Activated T-helper 17 cell treated with anti-CD3 and anti-CD28 coated beads, Interleukin-2, amount 50 U/mL, for 72 hours (primary cell): Measurements from ENCODE around the gene GADD45A. TPM values are rescaled to one million over a fixed set of nuclear protein-coding genes. Genes with fewer than 3 reads are reported as not detected.
A peak's percentile ranks its signal among the peaks of the same experiment; 100 is the strongest.

ENCODE experiments used
- ATAC-seq: fragments of 150-1000 bp; cut with Tn5 transposase; replicated peaks from 2 replicates; pipeline ENCODE4 v1.10.0; 2021; ENCODE audit warnings: mild to moderate bottlenecking, moderate library complexity
- H3K27ac Mint-ChIP-seq: one replicate; pipeline ENCODE4 v1.8.0; 2022; ENCODE audit warnings: mixed read lengths
- H3K27me3 Mint-ChIP-seq: one replicate; pipeline ENCODE4 v1.8.0; 2022; ENCODE audit warnings: mixed read lengths
- H3K36me3 Mint-ChIP-seq: one replicate; pipeline ENCODE4 v1.8.0; 2022; ENCODE audit warnings: low read depth, mild to moderate bottlenecking, mixed read lengths
- H3K4me1 Mint-ChIP-seq: one replicate; pipeline ENCODE4 v1.8.0; 2022; ENCODE audit warnings: mixed read lengths
- H3K4me3 Mint-ChIP-seq: one replicate; pipeline ENCODE4 v1.8.0; 2022; ENCODE audit warnings: mild to moderate bottlenecking, mixed read lengths
- H3K9me3 Mint-ChIP-seq: one replicate; pipeline ENCODE4 v1.8.0; 2022; ENCODE audit warnings: mixed read lengths
- total RNA-seq, 2 donors: library from RNA; stranded (reverse); gene quantifications; one replicate each; pipeline ENCODE4 v1.2.3, GENCODE V29; 2022

GADD45A gene, protein sequence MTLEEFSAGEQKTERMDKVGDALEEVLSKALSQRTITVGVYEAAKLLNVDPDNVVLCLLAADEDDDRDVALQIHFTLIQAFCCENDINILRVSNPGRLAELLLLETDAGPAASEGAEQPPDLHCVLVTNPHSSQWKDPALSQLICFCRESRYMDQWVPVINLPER
- 10 to 100 TPM; 70.9 to 83.8 TPM for total RNA-seq

DNA sequence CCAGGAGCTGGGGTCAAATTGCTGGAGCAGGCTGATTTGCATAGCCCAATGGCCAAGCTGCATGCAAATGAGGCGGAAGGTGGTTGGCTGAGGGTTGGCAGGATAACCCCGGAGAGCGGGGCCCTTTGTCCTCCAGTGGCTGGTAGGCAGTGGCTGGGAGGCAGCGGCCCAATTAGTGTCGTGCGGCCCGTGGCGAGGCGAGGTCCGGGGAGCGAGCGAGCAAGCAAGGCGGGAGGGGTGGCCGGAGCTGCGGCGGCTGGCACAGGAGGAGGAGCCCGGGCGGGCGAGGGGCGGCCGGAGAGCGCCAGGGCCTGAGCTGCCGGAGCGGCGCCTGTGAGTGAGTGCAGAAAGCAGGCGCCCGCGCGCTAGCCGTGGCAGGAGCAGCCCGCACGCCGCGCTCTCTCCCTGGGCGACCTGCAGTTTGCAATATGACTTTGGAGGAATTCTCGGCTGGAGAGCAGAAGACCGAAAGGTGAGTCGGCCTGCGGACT lies at the start of gene GADD45A:
TSS of gene GADD45A (plus strand) at position 135 of the 491 bp plus-strand sequence. CDS start at position 429, 294 bp downstream.
- Mint-ChIP-seq H3K36me3 (peaks cover 60% of the 10 kb centered on the region), H3K9me3 (peaks cover 4% of the 10 kb centered on the region), H3K27me3 (peaks cover 3% of the 10 kb centered on the region), H3K4me1 (peaks cover 33% of the 10 kb centered on the region), H3K4me3 (peak within 1 kb of the TSS; percentile 82), H3K27ac (peak within 1 kb of the TSS; percentile 97)
- peak; percentile 81 for ATAC-seq

DNA sequence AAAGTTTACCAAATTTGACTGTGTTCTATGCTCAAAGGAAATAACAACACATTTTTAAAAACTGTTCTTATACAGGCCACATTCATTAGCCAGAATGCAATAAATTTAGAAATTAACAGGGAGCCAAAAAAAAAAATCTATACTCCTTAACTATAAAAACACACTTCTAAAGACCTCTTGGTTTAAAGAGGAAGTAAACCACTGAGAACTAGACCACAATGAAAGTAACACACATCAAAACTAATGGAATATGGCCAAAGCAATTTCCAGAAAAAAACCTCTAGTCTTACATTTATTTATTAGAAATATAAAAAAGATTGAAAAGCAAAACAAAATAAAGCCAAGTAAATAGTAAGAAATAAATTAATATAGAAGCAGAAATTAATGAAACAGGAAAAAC lies 48.9 kb upstream of the GADD45A start:
- ATAC-seq, result no peak
- no peaks in the 10 kb centered on the region for H3K36me3 Mint-ChIP-seq
- peak overlapping the region; percentile 29 for H3K4me3 Mint-ChIP-seq
- H3K27me3 Mint-ChIP-seq, result no peaks in the 10 kb centered on the region
- no peak overlapping the region for H3K27ac Mint-ChIP-seq
- no peaks in the 10 kb centered on the region for H3K9me3 Mint-ChIP-seq
- peaks cover 11% of the 10 kb centered on the region for H3K4me1 Mint-ChIP-seq

DNA sequence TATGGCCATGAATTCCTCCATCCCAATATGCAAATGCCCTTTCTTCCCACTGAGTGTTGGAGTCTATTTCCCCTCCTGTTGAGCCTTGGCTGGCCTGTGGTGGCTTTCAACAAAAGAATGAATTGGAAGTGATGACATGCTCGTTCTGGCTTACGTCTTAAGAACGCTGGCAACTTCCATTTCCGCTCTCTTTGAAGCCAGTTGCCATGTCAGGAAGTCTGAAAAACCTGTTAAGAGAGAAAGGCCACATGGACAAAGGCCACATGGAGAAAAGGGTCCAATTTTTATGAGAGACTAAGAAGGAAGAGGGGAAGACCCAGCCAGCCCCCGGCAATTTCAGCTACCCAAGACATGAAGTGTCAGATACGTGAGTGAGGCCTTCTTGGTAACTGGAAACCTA lies 45.6 kb upstream of the GADD45A start:
- Mint-ChIP-seq H3K27me3 (no peaks in the 10 kb centered on the region), H3K36me3 (no peaks in the 10 kb centered on the region), H3K9me3 (no peaks in the 10 kb centered on the region), H3K27ac (no peak overlapping the region), H3K4me3 (no peak overlapping the region), H3K4me1 (peaks cover 11% of the 10 kb centered on the region)
- no peak for ATAC-seq

DNA sequence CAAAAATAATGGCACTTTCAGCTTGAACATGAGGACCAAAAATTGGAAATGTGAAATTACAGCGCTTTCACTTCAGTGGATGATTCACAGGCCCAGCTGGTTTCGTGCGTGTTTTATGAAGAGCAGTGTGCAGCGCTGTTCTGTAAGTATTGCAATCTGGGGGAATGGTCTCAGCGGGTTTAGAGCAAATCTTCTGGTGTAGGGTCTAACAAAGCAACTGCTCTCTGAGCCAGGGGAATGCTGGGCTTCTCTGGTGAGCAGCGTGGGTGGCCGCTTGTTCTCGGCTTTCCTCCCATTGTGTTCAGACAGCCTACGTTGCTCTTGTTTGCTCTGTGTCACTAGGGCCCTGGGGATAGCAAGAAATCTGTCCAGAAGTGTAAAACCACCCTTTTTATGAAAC lies 42.4 kb upstream of the GADD45A start:
- no peaks in the 10 kb centered on the region for H3K27me3 Mint-ChIP-seq
- no peaks in the 10 kb centered on the region for H3K4me1 Mint-ChIP-seq
- ATAC-seq, result no peak
- H3K4me3 Mint-ChIP-seq, result no peak overlapping the region
- H3K36me3 Mint-ChIP-seq, result no peaks in the 10 kb centered on the region
- no peak overlapping the region for H3K27ac Mint-ChIP-seq
- no peaks in the 10 kb centered on the region for H3K9me3 Mint-ChIP-seq

DNA sequence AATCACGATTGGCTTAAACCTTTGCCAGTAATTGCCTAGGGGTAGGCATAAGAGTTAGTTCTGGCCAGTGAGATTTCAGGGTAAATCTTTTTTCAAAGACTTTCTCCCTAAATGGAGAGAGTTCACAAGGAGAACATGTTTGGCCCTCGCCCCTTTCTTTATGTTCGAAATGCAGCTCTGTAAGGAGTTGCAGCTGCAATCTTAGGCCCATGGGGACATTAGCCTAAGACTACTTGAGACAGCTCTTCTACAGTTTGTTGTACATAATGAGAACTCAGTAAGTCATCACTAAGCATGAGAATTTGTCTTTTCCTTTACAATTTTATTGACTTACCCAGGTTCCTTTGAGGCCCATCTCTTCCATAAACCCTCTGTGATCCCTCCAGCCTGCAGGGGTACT lies 40.4 kb upstream of the GADD45A start:
- no peaks in the 10 kb centered on the region for H3K4me1 Mint-ChIP-seq
- H3K9me3 Mint-ChIP-seq, result no peaks in the 10 kb centered on the region
- no peaks in the 10 kb centered on the region for H3K27me3 Mint-ChIP-seq
- H3K4me3 Mint-ChIP-seq, result no peak overlapping the region
- no peaks in the 10 kb centered on the region for H3K36me3 Mint-ChIP-seq
- no peak for ATAC-seq
- H3K27ac Mint-ChIP-seq, result no peak overlapping the region

DNA sequence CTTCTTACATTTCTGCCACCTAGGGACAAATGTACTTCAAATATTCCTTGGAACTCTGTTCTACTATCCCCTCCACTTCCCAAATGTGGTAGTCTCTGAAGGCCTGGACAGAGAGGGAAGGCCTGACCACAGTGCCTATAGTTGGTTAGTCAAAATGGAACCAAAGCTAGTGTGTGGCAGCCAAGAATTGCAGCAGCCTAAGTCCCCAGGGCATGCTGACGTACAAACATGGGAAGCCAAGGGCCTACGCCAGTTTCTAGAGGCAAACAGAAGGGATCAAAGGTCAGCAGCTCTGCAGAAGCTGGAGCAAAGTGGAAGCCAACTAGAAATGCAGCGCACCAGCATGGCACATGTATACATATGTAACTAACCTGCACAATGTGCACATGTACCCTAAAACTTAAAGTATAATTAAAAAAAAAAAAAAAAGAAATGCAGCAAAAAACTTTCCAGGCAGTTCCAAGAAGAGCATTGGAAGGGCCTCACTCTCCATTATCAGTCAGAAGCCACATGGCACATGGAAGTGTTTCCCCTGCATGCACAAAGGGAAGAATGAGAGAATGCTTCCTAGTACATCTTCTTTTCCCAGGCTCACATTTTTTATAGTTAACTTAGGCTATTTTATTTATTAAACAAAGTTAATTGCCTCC lies 39.4 kb upstream of the GADD45A start:
- Mint-ChIP-seq H3K27me3 (no peaks in the 10 kb centered on the region), H3K27ac (no peak overlapping the region), H3K4me1 (no peaks in the 10 kb centered on the region), H3K4me3 (no peak overlapping the region), H3K36me3 (no peaks in the 10 kb centered on the region), H3K9me3 (no peaks in the 10 kb centered on the region)
- ATAC-seq, result no peak

DNA sequence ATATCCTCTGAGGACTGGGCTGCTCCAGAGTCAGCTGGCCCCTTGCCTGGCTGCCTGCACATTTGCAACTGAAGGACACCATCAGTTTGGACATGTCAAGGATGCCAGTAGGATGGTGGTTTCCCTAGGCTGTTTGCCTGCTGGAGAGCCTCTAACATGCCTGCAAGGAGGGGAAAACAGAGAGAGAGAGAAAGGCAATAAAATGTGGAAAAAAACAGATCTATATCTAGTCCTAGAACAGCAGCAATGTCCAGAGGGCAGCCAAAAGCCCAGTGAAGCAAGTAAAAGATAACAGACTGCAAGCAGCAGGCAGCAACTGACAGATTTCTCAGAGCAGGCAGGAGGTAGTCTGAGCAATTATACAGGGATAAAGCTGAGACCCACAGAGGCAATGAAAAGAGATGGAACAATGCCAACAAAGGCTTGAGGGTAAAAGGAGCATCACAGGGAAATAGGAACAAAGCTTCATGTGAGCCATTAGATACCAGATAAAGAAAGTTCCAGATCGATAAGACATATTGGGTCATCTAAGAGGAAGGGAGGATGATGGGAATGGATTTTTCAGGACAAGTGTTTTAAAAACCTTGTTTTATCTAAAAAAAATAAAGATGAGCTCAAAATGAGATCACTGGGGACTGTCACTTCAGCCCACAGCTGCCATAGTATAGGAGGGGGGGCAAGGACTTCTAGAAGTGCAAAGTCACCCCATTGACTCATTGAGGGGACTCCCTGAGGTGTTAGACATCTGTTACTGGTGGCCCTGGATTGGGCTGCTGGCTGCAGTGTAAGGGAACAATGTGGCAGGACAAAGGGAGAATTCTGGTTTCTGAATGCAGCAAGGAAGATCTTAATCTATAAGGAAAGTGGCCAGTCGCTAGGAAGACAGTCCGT lies 38.6 kb upstream of the GADD45A start:
- no peak overlapping the region for H3K27ac Mint-ChIP-seq
- H3K27me3 Mint-ChIP-seq, result no peaks in the 10 kb centered on the region
- no peaks in the 10 kb centered on the region for H3K4me1 Mint-ChIP-seq
- no peak overlapping the region for H3K4me3 Mint-ChIP-seq
- no peaks in the 10 kb centered on the region for H3K36me3 Mint-ChIP-seq
- H3K9me3 Mint-ChIP-seq, result no peaks in the 10 kb centered on the region
- peak; percentile 85 for ATAC-seq

DNA sequence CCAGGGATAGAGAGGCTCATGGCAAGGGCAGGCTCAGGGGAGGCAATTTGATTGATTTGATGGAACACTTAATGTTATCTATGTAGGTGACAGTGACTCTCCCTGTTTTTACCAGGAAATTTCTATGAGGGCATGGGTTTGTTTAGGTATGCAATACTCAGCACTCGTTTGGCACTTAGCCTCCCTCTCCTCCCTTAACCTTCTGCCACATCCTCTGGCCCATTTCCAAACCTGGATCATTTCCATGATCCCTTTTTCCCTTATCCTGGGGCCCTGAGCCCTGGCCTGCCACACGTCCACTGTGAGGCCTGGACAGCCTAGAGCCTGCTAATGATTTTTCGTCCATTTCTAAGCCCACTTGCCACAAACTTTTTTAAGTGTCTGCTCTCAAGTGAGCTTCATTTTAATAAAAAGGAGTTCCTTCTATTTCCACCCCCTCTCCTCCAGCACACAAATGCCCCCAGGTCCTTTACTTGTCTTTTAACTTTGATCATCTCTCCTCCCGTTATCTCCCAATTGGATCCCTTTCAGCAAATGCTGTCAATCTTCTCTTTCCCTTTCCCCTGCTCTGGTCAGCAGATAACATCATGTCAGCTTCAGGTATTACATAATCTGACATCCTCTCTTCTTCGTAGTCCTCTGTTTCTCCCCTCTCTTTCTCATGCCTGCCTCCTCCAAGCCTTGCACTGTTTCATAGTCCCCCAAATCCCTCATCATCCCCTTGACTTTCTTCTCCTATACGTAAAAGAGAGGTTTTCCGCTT lies 37.8 kb upstream of the GADD45A start:
- Mint-ChIP-seq H3K4me3 (no peak overlapping the region), H3K36me3 (no peaks in the 10 kb centered on the region), H3K27me3 (no peaks in the 10 kb centered on the region), H3K27ac (no peak overlapping the region), H3K4me1 (no peaks in the 10 kb centered on the region), H3K9me3 (no peaks in the 10 kb centered on the region)
- peak; percentile 18 for ATAC-seq

DNA sequence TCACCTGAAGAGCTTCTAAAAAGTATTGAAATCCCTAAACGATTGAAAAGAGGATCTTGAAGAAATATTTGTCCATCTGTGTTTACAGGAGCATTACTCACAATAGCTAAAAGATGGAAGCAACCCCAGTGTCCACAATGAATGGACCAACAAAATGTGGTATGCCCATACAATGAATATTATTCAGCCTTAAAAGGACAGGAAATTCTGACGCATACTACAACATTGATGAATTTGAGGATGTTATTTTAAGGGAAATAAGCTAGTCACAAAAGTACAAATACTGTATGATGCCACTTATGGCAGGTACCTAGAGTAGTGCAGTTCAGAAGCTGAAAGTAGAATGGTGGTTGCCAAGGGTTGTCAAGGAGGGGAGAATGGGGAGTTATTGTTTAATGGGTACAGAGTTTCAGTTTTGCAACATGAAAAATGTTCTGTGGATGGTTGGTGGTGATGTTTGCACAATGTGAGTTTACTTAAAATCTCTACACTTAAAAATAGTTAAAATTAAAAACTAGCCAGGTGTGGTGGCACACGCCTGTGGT lies 37.1 kb upstream of the GADD45A start:
- Mint-ChIP-seq H3K27ac (no peak overlapping the region), H3K4me3 (no peak overlapping the region), H3K27me3 (no peaks in the 10 kb centered on the region), H3K4me1 (no peaks in the 10 kb centered on the region), H3K9me3 (no peaks in the 10 kb centered on the region), H3K36me3 (no peaks in the 10 kb centered on the region)
- peak; percentile 14 for ATAC-seq

DNA sequence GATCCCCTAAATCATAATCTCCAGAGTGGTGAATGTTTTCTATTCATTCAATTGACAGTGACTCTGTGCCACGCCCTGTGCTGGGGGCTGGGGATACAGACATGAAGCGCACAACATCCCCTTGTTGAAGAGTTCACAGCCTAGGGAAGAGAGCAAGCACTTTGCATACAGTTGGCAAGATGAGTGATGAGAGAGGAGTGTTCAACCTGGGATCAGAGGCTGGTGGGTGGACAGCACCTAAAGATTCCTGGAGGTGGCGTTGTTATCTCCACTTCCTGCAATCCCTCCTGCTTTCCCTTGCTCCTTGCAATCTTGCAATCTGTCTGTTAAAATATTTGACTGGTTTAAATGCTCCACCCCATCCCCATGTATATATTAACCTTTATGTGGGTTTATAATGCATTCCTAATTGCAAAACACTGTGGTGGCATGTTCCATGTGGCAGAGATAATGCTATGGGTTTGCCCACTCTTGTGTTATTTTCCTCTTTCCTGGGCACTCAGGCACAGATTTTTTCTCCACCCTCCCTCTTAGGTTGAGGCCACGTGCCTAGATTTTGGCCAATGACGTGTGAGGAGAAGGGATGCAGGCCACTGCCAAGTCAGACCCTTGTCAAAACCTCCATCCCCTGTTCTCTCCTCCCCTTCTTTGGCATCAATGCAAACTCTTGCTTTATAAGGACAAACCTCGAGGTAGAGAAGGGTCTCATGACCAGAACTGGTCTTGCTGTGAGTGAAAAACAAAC lies 36.2 kb upstream of the GADD45A start:
- Mint-ChIP-seq H3K36me3 (no peaks in the 10 kb centered on the region), H3K27ac (no peak overlapping the region), H3K4me3 (no peak overlapping the region), H3K4me1 (no peaks in the 10 kb centered on the region), H3K27me3 (no peaks in the 10 kb centered on the region), H3K9me3 (no peaks in the 10 kb centered on the region)
- ATAC-seq, result no peak

DNA sequence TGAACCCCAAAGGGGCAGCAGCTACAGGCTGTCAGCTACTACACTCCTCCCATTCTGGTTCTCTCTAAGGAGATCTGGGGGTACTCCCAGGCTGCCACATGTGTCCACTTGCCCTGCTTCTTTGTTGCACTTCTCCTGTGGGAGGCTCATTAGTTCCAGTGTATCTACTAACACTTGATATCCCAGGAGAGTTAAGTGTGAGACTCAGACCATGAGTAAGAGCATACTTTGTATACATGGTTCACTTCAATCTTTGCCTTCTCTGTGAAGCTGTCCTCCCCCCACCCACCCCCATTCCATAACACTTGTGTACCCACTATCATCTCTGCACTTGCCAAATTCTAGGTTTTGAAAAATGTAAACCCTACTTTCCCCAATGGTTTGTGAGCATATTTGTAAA lies 34.9 kb upstream of the GADD45A start:
- Mint-ChIP-seq H3K27ac (no peak overlapping the region), H3K4me3 (no peak overlapping the region), H3K9me3 (no peaks in the 10 kb centered on the region), H3K27me3 (no peaks in the 10 kb centered on the region), H3K36me3 (no peaks in the 10 kb centered on the region), H3K4me1 (no peaks in the 10 kb centered on the region)
- ATAC-seq, result no peak

DNA sequence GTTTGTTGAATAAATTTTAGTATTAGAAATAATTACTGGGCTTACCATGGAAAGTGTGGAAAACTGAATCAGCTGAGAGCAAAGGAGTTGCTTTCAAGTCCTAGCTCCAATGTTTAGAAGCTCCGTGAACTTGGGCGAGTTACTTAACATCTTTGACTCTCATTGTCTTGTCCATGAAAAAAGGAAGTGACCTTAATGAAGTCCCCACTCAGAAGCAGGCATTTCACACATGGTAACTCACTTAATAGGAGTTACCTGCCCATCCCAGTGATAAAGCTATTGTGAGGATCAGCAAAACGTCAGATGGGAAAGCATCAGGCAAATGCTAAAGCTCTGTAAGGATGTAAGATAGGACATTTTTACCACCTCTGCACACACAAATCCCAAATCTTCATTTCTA lies 34.0 kb upstream of the GADD45A start:
- no peaks in the 10 kb centered on the region for H3K36me3 Mint-ChIP-seq
- H3K4me3 Mint-ChIP-seq, result no peak overlapping the region
- ATAC-seq, result no peak
- no peaks in the 10 kb centered on the region for H3K4me1 Mint-ChIP-seq
- H3K9me3 Mint-ChIP-seq, result no peaks in the 10 kb centered on the region
- H3K27me3 Mint-ChIP-seq, result no peaks in the 10 kb centered on the region
- no peak overlapping the region for H3K27ac Mint-ChIP-seq

DNA sequence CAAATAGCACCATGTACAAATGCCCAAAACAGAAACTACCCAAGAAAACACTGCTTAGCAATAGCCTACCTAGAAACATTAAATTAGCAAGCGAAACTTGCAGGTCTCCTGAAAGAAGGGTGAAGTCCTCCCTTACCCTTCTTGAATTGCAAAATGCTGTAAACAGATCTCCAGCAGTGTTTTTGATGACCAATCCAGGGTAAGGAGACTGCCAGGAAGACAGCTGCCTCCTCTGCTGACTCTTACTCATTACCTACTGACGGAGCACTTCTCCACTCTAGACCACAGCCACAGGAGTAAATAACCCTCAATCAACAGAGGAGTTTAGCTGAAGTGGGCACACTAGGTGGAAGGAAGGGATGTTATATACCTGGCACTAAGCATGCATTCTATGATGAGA lies 32.2 kb upstream of the GADD45A start:
- H3K27ac Mint-ChIP-seq, result peak overlapping the region; percentile 18
- ATAC-seq, result peak; percentile 93
- H3K4me3 Mint-ChIP-seq, result no peak overlapping the region
- no peaks in the 10 kb centered on the region for H3K36me3 Mint-ChIP-seq
- H3K27me3 Mint-ChIP-seq, result no peaks in the 10 kb centered on the region
- H3K4me1 Mint-ChIP-seq, result no peaks in the 10 kb centered on the region
- H3K9me3 Mint-ChIP-seq, result no peaks in the 10 kb centered on the region
